ENCODE data around the gene DKK3. TPM values are rescaled to one million over a fixed set of nuclear protein-coding genes. Genes with fewer than 3 reads are reported as not detected.

DKK3 gene
- total and polyA plus RNA-seq, 4 donors, result 3.1 to 9.9 (median 7.1) TPM

DNA sequence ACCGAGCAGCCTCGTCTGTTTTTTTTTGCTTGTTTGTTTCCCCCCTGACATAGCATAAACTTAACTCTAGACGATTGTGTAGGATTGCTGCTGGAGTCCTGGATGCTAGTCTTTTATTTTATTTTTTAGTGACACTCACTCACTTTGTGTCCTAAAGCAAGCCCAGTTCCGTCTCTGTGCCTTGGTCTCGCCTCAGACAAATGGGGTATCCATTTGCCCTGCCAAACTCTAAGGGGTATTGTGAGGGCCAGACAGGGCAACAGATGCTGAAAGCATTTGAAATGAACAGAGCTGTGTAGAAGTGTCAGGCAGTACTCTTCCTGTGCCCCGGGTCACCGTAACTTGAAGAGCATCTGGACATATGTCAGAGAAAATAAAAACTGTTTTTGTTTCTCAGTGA is 34.8 kb upstream of the DKK3 start:
- Histone ChIP-seq H3K36me3 (ENCODE audit: control insufficient read depth in 4 of 4, insufficient read depth in 3 of 4, low read depth in 1 of 4, low read length in 3 of 4) (no peaks in the 10 kb centered on the region), H3K4me1 (ENCODE audit: control insufficient read depth in 4 of 4, insufficient read depth in 4 of 4, low read length in 3 of 4) (peaks cover 0 to 12% (median 5%) of the 10 kb centered on the region in 4 donors), H3K9ac (ENCODE audit: low read depth in 1 of 2, low read length in 2 of 2) (no peak overlapping the region), H3K4me3 (ENCODE audit: low read depth in 1 of 3, low read length in 3 of 3) (no peak overlapping the region), H3K9me3 (ENCODE audit: control insufficient read depth in 4 of 4, low read length in 3 of 4) (no peaks in the 10 kb centered on the region), H3K27me3 (ENCODE audit: control insufficient read depth in 4 of 4, insufficient read depth in 4 of 4, low read length in 3 of 4) (no peaks in the 10 kb centered on the region), H3K27ac (ENCODE audit: low read depth in 1 of 2, low read length in 2 of 2) (no peak overlapping the region)
- DNase-seq (ENCODE audit: low spot score), result no peak
- 89% methylated on average over 7 of the region's 7 CpGs for WGBS
- no peak for TF ChIP-seq FOXA1 (IDR thresholded peaks at IDR 0.05)
- TF ChIP-seq, protein P1, sequence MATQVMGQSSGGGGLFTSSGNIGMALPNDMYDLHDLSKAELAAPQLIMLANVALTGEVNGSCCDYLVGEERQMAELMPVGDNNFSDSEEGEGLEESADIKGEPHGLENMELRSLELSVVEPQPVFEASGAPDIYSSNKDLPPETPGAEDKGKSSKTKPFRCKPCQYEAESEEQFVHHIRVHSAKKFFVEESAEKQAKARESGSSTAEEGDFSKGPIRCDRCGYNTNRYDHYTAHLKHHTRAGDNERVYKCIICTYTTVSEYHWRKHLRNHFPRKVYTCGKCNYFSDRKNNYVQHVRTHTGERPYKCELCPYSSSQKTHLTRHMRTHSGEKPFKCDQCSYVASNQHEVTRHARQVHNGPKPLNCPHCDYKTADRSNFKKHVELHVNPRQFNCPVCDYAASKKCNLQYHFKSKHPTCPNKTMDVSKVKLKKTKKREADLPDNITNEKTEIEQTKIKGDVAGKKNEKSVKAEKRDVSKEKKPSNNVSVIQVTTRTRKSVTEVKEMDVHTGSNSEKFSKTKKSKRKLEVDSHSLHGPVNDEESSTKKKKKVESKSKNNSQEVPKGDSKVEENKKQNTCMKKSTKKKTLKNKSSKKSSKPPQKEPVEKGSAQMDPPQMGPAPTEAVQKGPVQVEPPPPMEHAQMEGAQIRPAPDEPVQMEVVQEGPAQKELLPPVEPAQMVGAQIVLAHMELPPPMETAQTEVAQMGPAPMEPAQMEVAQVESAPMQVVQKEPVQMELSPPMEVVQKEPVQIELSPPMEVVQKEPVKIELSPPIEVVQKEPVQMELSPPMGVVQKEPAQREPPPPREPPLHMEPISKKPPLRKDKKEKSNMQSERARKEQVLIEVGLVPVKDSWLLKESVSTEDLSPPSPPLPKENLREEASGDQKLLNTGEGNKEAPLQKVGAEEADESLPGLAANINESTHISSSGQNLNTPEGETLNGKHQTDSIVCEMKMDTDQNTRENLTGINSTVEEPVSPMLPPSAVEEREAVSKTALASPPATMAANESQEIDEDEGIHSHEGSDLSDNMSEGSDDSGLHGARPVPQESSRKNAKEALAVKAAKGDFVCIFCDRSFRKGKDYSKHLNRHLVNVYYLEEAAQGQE (IDR thresholded peaks at IDR 0.05), result no peak
- no peak for TF ChIP-seq RAD21 (IDR thresholded peaks at IDR 0.05)
- TF ChIP-seq RXRA (IDR thresholded peaks at IDR 0.05), result no peak
- no peak for TF ChIP-seq GABPA (IDR thresholded peaks at IDR 0.05 in 1 of 2, conservative IDR thresholded peaks at IDR 0.05 in 1 of 2)
- no peak for TF ChIP-seq EGR1 (IDR thresholded peaks at IDR 0.05; ENCODE audit: low read depth in 2 of 2)
- no peak for TF ChIP-seq HNF4G (IDR thresholded peaks at IDR 0.05)
- TF ChIP-seq, protein P2, sequence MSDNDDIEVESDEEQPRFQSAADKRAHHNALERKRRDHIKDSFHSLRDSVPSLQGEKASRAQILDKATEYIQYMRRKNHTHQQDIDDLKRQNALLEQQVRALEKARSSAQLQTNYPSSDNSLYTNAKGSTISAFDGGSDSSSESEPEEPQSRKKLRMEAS (IDR thresholded peaks at IDR 0.05), result no peak
- TF ChIP-seq, protein P3, sequence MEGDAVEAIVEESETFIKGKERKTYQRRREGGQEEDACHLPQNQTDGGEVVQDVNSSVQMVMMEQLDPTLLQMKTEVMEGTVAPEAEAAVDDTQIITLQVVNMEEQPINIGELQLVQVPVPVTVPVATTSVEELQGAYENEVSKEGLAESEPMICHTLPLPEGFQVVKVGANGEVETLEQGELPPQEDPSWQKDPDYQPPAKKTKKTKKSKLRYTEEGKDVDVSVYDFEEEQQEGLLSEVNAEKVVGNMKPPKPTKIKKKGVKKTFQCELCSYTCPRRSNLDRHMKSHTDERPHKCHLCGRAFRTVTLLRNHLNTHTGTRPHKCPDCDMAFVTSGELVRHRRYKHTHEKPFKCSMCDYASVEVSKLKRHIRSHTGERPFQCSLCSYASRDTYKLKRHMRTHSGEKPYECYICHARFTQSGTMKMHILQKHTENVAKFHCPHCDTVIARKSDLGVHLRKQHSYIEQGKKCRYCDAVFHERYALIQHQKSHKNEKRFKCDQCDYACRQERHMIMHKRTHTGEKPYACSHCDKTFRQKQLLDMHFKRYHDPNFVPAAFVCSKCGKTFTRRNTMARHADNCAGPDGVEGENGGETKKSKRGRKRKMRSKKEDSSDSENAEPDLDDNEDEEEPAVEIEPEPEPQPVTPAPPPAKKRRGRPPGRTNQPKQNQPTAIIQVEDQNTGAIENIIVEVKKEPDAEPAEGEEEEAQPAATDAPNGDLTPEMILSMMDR (IDR thresholded peaks at IDR 0.05; ENCODE audit: low read depth, low read length, missing input control), result no peak
- TF ChIP-seq YY1 (IDR thresholded peaks at IDR 0.05), result no peak
- TF ChIP-seq NR2F2 (IDR thresholded peaks at IDR 0.05), result no peak
- TF ChIP-seq TAF1 (conservative IDR thresholded peaks at IDR 0.05), result no peak
- TF ChIP-seq, protein P4, sequence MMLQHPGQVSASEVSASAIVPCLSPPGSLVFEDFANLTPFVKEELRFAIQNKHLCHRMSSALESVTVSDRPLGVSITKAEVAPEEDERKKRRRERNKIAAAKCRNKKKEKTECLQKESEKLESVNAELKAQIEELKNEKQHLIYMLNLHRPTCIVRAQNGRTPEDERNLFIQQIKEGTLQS (IDR thresholded peaks at IDR 0.05), result no peak
- TF ChIP-seq SP1 (IDR thresholded peaks at IDR 0.05), result no peak
- no peak for TF ChIP-seq FOXA2 (IDR thresholded peaks at IDR 0.05)

DNA sequence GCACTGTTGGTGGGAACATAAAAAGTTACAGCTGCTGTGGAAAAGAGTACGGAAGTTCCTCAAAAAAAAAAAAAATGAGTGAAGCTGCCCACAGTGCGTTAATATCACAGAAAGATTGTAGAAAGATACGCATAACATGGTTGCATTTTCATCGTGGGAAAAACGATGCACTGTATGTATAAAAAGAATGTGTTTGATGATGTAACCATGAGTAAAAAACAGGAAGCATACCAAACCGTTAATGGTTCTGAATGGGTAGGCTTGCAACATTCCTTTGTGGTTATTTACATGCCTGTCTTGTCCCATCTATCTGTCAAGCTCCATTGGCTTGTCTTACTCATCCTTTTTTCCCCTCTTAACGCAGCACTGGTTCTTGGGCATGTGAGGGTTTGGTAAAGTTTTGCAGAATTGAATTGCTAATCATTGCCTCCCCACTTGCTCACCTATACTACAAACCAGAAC is 33.8 kb upstream of the DKK3 start:
- H3K9ac ChIP-seq (ENCODE audit: low read depth in 1 of 2, low read length in 2 of 2), result no peak overlapping the region
- DNase-seq (ENCODE audit: low spot score), result no peak
- H3K4me3 ChIP-seq (ENCODE audit: low read depth in 1 of 3, low read length in 3 of 3), result no peak overlapping the region
- no peaks in the 10 kb centered on the region for H3K36me3 ChIP-seq (ENCODE audit: control insufficient read depth in 4 of 4, insufficient read depth in 3 of 4, low read depth in 1 of 4, low read length in 3 of 4)
- no peak overlapping the region for H3K27ac ChIP-seq (ENCODE audit: low read depth in 1 of 2, low read length in 2 of 2)
- no peaks in the 10 kb centered on the region for H3K27me3 ChIP-seq (ENCODE audit: control insufficient read depth in 4 of 4, insufficient read depth in 4 of 4, low read length in 3 of 4)
- 75% methylated on average over 7 of the region's 7 CpGs for WGBS
- peaks cover 0 to 8% (median 5%) of the 10 kb centered on the region in 4 donors for H3K4me1 ChIP-seq (ENCODE audit: control insufficient read depth in 4 of 4, insufficient read depth in 4 of 4, low read length in 3 of 4)
- H3K9me3 ChIP-seq (ENCODE audit: control insufficient read depth in 4 of 4, low read length in 3 of 4), result no peaks in the 10 kb centered on the region
- TF ChIP-seq, protein P3 (IDR thresholded peaks at IDR 0.05; ENCODE audit: low read depth, low read length, missing input control), result no peak
- TF ChIP-seq, protein P4 (IDR thresholded peaks at IDR 0.05), result no peak
- TF ChIP-seq GABPA (IDR thresholded peaks at IDR 0.05 in 1 of 2, conservative IDR thresholded peaks at IDR 0.05 in 1 of 2), result no peak
- TF ChIP-seq YY1 (IDR thresholded peaks at IDR 0.05), result no peak
- no peak for TF ChIP-seq FOXA1 (IDR thresholded peaks at IDR 0.05)
- TF ChIP-seq, protein P2 (IDR thresholded peaks at IDR 0.05), result no peak
- TF ChIP-seq NR2F2 (IDR thresholded peaks at IDR 0.05), result no peak
- TF ChIP-seq, protein P1 (IDR thresholded peaks at IDR 0.05), result no peak
- TF ChIP-seq RXRA (IDR thresholded peaks at IDR 0.05), result no peak
- TF ChIP-seq JUND (IDR thresholded peaks at IDR 0.05), result no peak
- no peak for TF ChIP-seq HNF4A (conservative IDR thresholded peaks at IDR 0.05)
- TF ChIP-seq FOXA2 (IDR thresholded peaks at IDR 0.05), result no peak
